Stimulated activated CD4-positive, alpha-beta T cell treated with anti-CD3 and anti-CD28 coated beads, TNF-alpha, amount 100 ng/mL, for 24 hours (primary cell): Measurements from ENCODE around the gene PLLP.

ENCODE experiments used
- DNase-seq, 3 experiments: peaks; one replicate each; pipeline ENCODE4 v3.0.0-alpha.2; 2020; ENCODE audit warnings: low read depth in 3 of 3

The PLLP gene

GRCh38 chr16:57256601-57257395, 27.7 kb downstream of the PLLP start:
- DNase-seq, result no peak

GRCh38 chr16:57255686-57256415, 28.6 kb downstream of the PLLP start:
- DNase-seq, result no peak

GRCh38 chr16:57253466-57253865, 31.0 kb downstream of the PLLP start:
- no peak for DNase-seq

GRCh38 chr16:57252148-57252721, 32.2 kb downstream of the PLLP start:
- DNase-seq, result no peak

GRCh38 chr16:57251352-57251751, 33.1 kb downstream of the PLLP start:
- DNase-seq, result no peak

GRCh38 chr16:57245472-57246113, 38.9 kb downstream of the PLLP start:
- no peak for DNase-seq

- DNase-seq, result peak; percentile 91 to 98 (median 94)
Measured at GRCh38 chr16:57244767-57245471, 39.6 kb downstream of the PLLP start, which contains the start of gene ARL2BP. Gene ARL2BP, plus strand, starts transcription at chr16:57245259. Its CDS starts 109 bp downstream, at chr16:57245368.

GRCh38 chr16:57244463-57244766, 40.1 kb downstream of the PLLP start:
- DNase-seq, result no peak

- DNase-seq, result no peak
Measured at GRCh38 chr16:57242650-57243049, 41.8 kb downstream of the PLLP start.

GRCh38 chr16:57240851-57241250, 43.6 kb downstream of the PLLP start:
- no peak for DNase-seq

GRCh38 chr16:57239107-57239506, 45.4 kb downstream of the PLLP start:
- DNase-seq, result no peak

GRCh38 chr16:57238682-57239081, 45.8 kb downstream of the PLLP start:
- DNase-seq, result no peak

GRCh38 chr16:57236022-57236350, 48.5 kb downstream of the PLLP start:
- no peak for DNase-seq

- peak in 1 of 3 experiments; percentile 7 for DNase-seq
Measured at GRCh38 chr16:57235128-57236021, 49.1 kb downstream of the PLLP start.

- DNase-seq, result no peak
Measured at GRCh38 chr16:57234707-57235092, 49.8 kb downstream of the PLLP start.

- no peak for DNase-seq
Measured at GRCh38 chr16:57233944-57234706, 50.3 kb downstream of the PLLP start.

GRCh38 chr16:57231821-57232350, 52.6 kb downstream of the PLLP start:
- DNase-seq, result no peak

- DNase-seq, result no peak
Measured at GRCh38 chr16:57229079-57229478, 55.4 kb downstream of the PLLP start.

GRCh38 chr16:57226701-57227621, 57.5 kb downstream of the PLLP start:
- no peak for DNase-seq
